ENCODE data around the gene C8B. TPM values are rescaled to one million over a fixed set of nuclear protein-coding genes. Genes with fewer than 3 reads are reported as not detected.

The C8B gene
- total RNA-seq, 4 donors from 2014 or later: not detected

GRCh38 chr1:57003398-57004139 is 37.8 kb upstream of the C8B start:
- no peak for TF ChIP-seq CTCF (IDR thresholded peaks at IDR 0.05; ENCODE audit: low read depth)

- TF ChIP-seq CTCF (IDR thresholded peaks at IDR 0.05; ENCODE audit: low read depth): no peak
Observed at GRCh38 chr1:56995414-56996100, 29.7 kb upstream of the C8B start.

GRCh38 chr1:56993475-56993874 is 27.7 kb upstream of the C8B start:
- TF ChIP-seq CTCF (IDR thresholded peaks at IDR 0.05; ENCODE audit: low read depth): no peak

- TF ChIP-seq CTCF (IDR thresholded peaks at IDR 0.05; ENCODE audit: low read depth): no peak
Observed at GRCh38 chr1:56992318-56993125, 26.7 kb upstream of the C8B start.

- no peak for TF ChIP-seq CTCF (IDR thresholded peaks at IDR 0.05; ENCODE audit: low read depth)
Observed at GRCh38 chr1:56991576-56991975, 25.8 kb upstream of the C8B start.

- TF ChIP-seq CTCF (IDR thresholded peaks at IDR 0.05; ENCODE audit: low read depth): no peak
Observed at GRCh38 chr1:56986397-56986796, 20.6 kb upstream of the C8B start.

- TF ChIP-seq CTCF (IDR thresholded peaks at IDR 0.05; ENCODE audit: low read depth): no peak
Observed at GRCh38 chr1:56985857-56986256, 20.0 kb upstream of the C8B start.

Measured in subcutaneous adipose tissue (tissue), 4 donors.